GM19328 (cell line): ENCODE data around the gene C19orf47.
"Not testable (repeated sequence)": the region's sequence is repeated elsewhere in the genome, so short reads cannot be mapped to it uniquely, and the experiment has no call there.

Source experiments
- ATAC-seq: cut with Tn5 transposase; IDR thresholded peaks from one replicate; pipeline ENCODE4 v1.9.1; 2021; ENCODE audit warnings: mild to moderate bottlenecking, moderate library complexity; ENCODE audit not compliant: unreplicated experiment

Gene C19orf47

DNA sequence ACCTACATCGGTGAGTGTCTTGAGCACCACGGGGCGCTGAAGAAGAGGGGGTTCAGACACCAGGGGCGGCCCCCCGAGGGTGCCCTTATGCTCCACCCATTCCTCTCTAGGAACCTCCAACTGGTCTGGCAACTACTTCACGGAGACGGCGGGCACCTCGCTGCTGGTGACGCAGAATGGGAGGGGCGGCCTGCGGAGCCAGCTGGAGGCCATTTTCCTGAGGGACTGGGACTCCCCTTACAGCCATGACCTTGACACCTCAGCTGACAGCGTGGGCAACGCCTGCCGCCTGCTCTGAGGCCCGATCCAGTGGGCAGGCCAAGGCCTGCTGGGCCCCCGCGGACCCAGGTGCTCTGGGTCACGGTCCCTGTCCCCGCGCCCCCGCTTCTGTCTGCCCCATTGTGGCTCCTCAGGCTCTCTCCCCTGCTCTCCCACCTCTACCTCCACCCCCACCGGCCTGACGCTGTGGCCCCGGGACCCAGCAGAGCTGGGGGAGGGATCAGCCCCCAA lies 29.7 kb upstream of the C19orf47 start:
- ATAC-seq: no peak

DNA sequence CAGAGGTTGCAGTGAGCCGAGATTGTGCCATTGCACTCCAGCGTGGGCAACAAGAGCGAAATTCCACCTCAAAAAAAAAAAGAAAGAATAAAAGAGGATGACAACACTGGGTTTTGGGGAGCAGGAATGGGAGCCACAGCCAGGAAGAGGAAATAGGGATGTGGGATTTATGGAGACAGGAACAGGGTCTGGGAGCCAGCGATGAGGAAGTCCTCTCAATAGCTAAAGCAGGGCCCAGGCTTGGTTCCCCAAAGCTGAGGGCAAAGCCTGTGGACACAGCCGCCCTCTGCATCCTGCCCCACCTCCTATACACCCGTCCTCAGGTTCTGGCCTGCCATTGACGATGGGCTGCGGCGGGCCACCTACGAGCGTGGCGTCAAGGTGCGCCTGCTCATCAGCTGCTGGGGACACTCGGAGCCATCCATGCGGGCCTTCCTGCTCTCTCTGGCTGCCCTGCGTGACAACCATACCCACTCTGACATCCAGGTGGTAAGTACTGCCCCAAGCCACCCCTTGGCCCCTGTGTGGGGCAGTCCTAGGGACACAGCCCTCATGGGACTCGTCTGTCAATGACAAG lies 28.2 kb upstream of the C19orf47 start:
- ATAC-seq: no peak

GRCh38 chr19:40374084-40374483 lies 25.9 kb upstream of the C19orf47 start:
- ATAC-seq: no peak

GRCh38 chr19:40371802-40372122 lies 23.6 kb upstream of the C19orf47 start:
- ATAC-seq: no peak

DNA sequence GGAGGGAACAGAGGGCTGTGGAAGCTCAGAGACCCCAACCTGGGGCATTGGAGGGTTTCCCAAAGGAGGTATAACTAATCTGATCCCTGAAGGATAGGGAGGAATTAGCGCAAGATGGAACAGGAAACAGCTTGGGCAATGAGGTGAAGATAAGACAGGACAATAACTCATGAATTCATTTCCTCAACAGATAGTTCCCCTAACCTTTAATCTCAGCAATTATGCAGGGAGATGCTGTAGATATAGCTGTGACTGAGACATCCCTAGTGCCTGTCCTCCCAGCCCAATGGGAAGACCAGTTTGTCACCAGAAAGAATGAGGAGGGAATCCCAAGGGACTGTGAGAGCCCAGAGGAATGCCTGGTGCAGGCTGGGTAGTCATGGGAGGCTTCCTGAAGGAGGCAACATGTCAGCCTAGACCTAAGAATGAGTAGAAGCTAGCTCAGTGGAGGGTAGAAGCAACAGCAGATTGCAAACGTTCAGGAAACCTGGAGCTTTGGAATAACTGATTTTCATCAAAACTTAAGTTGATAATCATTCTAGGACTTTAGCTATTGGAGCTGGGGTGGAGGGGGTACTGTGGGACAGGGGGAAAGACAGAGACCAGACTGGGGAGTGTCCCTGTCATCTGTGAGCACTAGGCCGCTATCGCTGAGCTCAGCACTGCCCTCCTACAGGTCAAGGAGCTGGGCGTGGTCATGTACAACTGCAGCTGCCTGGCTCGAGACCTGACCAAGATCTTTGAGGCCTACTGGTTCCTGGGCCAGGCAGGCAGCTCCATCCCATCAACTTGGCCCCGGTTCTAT lies 23.0 kb upstream of the C19orf47 start:
- ATAC-seq: no peak

DNA sequence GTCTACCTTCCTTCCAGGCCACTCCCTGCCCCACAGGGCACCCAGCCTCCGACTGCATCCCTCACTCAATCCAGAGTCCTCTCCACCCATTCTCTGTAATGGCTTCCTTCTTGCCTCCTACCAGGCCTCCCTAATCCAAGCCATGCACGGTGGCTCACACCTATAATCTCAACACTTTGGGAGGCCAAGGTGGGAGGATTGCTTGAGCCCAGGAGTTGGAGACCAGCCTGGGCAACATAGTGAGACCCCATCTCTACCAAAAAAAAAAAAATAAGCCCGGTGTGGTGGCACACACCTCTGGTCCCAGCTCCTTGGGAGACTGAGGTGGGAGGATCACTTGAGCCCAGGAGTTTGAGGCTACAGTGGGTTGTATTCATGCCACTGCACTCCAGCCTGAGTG lies 22.1 kb upstream of the C19orf47 start:
- not testable (repeated sequence) for ATAC-seq

DNA sequence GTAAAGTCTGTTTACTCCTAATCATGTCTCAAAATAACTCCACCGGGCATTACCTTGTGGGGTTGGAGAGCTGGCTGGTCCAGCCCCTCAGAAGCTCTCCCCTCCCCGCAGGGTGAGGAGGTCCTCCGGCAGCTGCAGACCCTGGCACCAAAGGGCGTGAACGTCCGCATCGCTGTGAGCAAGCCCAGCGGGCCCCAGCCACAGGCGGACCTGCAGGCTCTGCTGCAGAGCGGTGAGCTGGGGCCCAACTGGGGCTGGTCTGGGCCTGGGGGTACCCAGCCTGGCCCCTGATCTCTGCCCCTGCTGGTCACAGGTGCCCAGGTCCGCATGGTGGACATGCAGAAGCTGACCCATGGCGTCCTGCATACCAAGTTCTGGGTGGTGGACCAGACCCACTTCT lies 21.6 kb upstream of the C19orf47 start:
- ATAC-seq: no peak

DNA sequence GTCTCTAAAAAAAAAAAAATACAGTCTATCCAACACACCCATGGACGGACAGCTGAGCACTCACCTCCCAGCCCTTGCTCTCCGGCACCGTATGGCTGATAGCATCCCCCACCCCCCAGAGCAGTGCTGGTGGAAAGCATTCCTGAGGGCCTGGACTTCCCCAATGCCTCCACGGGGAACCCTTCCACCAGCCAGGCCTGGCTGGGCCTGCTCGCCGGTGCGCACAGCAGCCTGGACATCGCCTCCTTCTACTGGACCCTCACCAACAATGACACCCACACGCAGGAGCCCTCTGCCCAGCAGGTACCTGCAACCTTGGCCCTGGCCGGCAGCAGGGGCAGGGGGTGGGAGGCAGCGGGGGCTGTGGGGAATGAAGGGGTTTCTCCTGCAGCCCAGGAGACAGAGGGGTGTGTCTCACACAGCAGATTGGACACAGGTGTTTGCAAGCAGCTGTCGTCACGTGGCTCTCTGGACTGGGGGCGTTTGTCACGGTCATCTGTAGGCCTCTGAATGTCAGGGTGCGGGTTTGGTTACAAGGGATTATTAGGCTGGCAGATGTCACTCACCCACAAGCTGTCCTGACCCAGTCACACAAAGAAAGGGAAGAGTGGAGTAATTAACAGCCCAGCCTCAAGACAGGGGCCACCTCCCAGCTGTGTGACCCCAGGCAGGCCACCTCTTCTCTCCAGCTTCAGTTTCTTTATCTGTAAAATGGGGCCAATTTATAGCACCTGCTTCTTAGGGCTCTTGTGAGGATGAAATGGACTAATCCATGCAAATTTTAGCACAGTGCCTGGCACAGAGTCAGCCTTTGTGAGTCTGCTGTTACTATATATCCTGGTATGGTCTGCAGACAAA lies 19.6 kb upstream of the C19orf47 start:
- ATAC-seq: no peak

DNA sequence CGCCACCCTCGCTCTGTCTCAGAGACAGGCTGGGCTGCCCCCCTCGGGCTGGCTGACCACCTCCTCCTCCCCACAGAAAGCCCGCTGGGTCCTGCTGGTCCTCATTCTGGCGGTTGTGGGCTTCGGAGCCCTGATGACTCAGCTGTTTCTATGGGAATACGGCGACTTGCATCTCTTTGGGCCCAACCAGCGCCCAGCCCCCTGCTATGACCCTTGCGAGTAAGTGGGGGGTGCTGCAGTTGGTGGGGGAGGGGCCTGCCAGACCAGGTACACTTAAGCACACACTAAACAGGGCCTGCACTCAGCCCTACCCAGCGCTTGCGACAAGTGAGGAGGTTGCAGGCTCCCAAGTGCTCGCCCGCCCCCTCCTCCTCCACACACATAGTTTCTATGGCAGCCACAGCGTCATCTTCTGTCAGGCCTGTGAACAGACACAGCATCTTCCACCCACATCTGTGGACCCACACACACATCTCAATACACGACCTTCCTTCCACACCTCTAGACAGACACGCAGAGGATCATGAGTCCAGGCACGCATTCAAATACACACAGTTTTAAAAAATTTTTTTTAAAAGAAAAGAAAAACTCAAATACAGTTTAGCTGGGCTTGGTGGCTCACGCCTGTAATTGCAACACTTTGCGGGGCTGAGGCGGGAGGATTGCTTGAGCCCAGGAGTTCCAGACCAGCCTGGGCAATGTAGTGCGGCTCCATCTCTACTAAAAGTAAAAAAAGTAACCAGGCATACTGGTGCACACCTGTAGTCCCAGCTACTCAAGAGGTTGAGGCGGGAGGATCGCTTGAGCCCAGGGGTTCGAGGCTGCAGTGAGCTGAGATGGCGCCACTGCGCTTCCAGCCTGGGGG lies 18.7 kb upstream of the C19orf47 start:
- no peak for ATAC-seq

GRCh38 chr19:40365613-40366401 lies 17.6 kb upstream of the C19orf47 start:
- no peak for ATAC-seq

DNA sequence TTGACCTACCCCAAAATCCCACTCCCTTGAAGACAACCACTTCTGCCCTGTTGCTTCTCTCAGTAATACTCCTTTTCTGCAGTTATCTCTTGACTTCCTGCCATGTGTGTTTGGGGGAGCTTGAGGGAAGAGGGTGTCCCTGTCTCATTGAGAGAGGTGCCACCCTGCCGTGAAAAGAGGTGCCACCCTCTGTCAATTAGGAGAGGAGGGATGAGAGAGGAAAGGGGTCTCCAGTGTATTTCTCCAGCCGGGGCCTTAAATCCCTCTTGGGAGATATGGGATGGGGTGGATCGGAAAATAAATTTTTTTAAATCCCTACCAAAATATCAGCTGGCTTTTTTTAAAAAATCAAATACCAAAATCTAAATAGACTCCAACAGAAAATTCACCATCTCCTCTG lies 16.8 kb upstream of the C19orf47 start:
- no peak for ATAC-seq

DNA sequence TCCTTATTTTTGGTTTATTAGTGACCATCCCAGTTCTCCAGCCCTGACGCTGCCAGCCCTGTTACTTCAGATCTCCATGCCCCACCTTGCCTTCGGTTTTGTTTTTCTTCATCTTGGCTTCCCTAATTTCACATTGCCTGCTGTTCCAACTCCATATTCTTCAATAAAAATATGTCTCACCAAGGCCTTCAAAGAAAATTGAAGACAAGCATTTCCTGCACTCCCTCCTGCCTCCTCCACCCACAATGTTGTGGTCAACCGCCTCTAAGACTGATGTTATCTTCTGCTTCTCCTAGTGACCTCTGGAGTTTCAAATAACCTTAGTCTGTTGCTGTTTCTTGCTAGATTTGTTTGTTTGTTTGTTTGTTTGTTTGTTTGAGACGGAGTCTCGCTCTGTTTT lies 14.9 kb upstream of the C19orf47 start:
- no peak for ATAC-seq

- ATAC-seq: no peak
Measured at GRCh38 chr19:40362160-40362559, 14.0 kb upstream of the C19orf47 start.

GRCh38 chr19:40360708-40361241 lies 12.6 kb upstream of the C19orf47 start:
- ATAC-seq: no peak

- no peak for ATAC-seq
Measured at GRCh38 chr19:40360020-40360707, 12.0 kb upstream of the C19orf47 start.

DNA sequence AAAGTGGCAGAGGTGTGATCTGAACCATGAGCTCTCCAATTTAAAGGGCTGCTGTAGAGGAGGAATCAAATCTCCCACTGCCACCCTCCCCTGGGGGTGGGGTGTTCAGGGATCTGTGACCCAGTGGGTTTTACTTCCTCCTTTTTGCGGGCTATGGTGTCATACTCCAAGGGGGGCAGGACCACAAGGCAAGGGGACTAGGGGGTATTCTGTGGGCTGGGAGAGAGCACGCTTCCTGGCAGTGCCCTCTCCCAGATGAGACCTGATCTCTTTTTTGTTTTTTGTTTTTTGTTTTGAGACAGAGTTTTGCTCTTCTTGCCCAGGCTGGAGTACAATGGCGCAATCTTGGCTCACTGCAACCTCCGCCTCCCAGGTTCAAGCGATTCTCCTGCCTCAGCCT lies 10.6 kb upstream of the C19orf47 start:
- no peak for ATAC-seq

DNA sequence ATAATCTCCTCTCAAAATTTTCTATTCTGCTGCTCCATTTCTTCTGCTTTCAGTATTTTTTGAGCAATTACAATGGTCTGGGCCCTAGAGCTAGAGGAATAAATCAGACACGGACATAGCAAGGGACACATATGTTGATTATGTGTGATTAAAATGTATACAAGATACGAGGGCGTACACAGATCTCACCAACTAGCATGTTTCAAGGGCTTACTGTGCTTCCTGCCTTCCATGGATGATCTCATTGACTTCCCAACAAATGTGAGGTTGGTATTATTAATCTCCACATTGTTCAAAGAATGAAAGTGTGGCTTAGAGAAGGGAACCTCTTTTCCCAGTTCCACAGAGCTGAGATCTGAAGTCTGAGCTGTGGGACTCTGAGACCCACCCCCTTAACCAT lies 9.4 kb upstream of the C19orf47 start:
- no peak for ATAC-seq

GRCh38 chr19:40356681-40357595 lies 8.7 kb upstream of the C19orf47 start:
- ATAC-seq: no peak
